ENCODE measurements around the gene ESF1.

The ESF1 gene

DNA sequence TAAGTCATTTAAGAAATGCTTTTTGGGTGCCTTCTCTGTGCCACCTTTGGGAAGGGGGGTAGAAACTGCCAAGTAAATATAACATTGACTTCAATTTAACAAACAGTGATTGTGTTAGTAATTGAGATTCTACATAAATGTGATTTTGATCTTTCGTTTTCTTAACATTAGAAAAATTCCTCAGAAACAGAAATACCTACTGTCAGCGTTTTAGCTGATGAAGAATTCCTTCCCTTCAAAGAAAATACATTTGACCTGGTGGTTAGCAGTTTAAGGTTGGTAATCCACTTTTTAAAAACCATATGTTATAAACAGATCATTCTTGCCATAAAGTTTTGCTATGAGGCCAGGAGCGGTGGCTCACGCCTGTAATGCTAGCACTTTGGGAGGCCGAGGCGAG is 9.9 kb upstream of the ESF1 start (continued):
- TF ChIP-seq ZBTB17 (tag by site-specific recombination; IDR thresholded peaks at IDR 0.05) (no peak), ZNF138 (tag by site-specific recombination; IDR thresholded peaks at IDR 0.05; ENCODE audit: borderline replicate concordance) (no peak), ZNF132 (tag by site-specific recombination; IDR thresholded peaks at IDR 0.05; ENCODE audit: borderline replicate concordance) (no peak), YY2 (tag by site-specific recombination; IDR thresholded peaks at IDR 0.05) (no peak)

DNA sequence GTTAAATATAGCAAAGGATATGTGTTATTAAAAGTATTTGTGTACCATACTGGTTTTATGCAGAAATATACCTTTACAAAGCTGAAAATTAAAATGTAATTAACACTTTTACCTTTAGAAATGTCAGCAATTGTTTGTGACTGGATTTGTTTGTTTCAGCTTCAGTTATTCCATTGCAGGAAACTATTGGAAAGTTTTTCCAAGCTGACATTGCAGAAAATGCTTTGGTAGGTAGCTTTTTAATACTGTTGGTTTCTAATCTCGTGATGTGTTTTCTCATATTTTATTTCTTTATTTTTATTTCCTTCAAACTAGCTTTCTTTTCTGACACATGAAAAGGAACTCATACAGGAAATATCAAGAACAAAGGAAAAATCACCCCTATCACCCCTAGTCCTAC is 8.3 kb upstream of the ESF1 start:
- no peak overlapping the region for H3K27ac ChIP-seq (ENCODE audit: extremely low read depth, low read depth, low read length)
- POLR2A ChIA-PET: no interaction called here
- CTCF ChIA-PET: no interaction called here
- no peak for TF ChIP-seq ZNF16 (tag by site-specific recombination; IDR thresholded peaks at IDR 0.05; ENCODE audit: low read depth)
- TF ChIP-seq HOXC10 (CRISPR knock-in tag; IDR thresholded peaks at IDR 0.05): no peak
- TF ChIP-seq, protein P1, sequence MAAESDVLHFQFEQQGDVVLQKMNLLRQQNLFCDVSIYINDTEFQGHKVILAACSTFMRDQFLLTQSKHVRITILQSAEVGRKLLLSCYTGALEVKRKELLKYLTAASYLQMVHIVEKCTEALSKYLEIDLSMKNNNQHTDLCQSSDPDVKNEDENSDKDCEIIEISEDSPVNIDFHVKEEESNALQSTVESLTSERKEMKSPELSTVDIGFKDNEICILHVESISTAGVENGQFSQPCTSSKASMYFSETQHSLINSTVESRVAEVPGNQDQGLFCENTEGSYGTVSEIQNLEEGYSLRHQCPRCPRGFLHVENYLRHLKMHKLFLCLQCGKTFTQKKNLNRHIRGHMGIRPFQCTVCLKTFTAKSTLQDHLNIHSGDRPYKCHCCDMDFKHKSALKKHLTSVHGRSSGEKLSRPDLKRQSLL (tag by site-specific recombination; IDR thresholded peaks at IDR 0.05): no peak
- TF ChIP-seq, protein P2, sequence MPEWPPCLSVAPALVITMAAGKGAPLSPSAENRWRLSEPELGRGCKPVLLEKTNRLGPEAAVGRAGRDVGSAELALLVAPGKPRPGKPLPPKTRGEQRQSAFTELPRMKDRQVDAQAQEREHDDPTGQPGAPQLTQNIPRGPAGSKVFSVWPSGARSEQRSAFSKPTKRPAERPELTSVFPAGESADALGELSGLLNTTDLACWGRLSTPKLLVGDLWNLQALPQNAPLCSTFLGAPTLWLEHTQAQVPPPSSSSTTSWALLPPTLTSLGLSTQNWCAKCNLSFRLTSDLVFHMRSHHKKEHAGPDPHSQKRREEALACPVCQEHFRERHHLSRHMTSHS (tag by site-specific recombination; IDR thresholded peaks at IDR 0.05): no peak
- no peak for TF ChIP-seq ZNF510 (tag by site-specific recombination; IDR thresholded peaks at IDR 0.05; ENCODE audit: insufficient replicate concordance)
- no peak for TF ChIP-seq ZNF335 (tag by site-specific recombination; conservative IDR thresholded peaks at IDR 0.05)
- TF ChIP-seq BCL11B (tag by site-specific recombination; IDR thresholded peaks at IDR 0.05; ENCODE audit: low read depth): no peak
- no peak for TF ChIP-seq ZNF776 (tag by site-specific recombination; IDR thresholded peaks at IDR 0.05; ENCODE audit: borderline replicate concordance)
- TF ChIP-seq ZNF248 (tag by site-specific recombination; IDR thresholded peaks at IDR 0.05): no peak
- TF ChIP-seq HOXA7 (CRISPR knock-in tag; IDR thresholded peaks at IDR 0.05; ENCODE audit: borderline replicate concordance): no peak
- no peaks in the 10 kb centered on the region for H3K4me1 ChIP-seq (ENCODE audit: control insufficient read depth, insufficient read depth, low read length)
- H3K36me3 ChIP-seq (ENCODE audit: control insufficient read depth in 2 of 2, insufficient read depth in 1 of 2, low read length in 2 of 2): peaks cover 42 to 94% of the 10 kb centered on the region in 2 experiments
- no peaks in the 10 kb centered on the region for H3K9me3 ChIP-seq (ENCODE audit: control insufficient read depth, insufficient read depth, low read depth, low read length)
- no peak overlapping the region for H3K4me3 ChIP-seq (ENCODE audit: low read depth, low read length)

DNA sequence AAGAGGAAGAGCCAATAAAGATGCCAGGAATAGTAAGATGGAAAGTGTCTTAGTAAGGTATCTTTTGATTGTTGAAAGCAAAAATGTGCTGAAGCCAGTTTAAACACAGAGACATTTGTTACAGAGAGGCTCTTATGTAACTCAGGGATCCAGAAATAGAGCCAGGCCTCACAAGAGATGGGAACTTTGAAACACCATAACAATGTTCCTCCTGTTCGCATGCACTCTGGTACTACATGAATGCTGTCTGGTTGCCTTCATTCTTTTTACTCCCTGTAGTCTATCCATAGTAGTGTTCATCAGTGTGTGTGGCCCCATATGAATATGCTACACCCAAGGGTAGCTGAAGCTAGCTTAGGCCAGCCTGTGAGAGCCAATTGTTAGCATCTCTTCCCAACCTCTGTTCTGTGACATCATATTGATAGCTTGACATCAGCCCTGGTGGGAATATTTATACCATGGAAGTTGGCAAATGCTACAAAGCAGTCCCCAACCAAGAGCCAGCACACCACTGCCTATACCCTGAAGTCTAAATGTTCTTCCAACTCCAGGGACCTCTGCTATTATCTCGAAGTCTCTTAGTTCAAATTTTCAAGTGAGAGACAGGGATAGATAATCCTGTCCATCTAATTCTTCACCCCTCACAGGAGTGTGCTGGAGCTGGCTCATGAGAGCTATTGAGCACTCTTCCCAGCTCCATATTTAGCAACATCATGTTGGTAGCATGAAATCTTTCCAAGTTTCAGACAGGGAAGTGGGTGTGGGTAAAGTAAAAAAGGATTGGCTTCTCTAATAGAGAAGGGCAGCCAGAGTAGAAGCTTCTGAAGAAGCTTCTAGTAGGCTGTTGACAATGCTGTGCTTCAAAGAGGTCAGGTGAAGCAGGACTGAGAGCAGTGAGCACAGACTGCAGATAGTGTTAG is 7.1 kb upstream of the ESF1 start:
- H3K27ac ChIP-seq (ENCODE audit: extremely low read depth, low read depth, low read length): no peak overlapping the region

More for the DNA sequence above, 7.1 kb upstream of the ESF1 start:
- no peak overlapping the region for H3K4me3 ChIP-seq (ENCODE audit: low read depth, low read length)
- ChIA-PET POLR2A (no interaction called here), CTCF (interaction anchor here (0.5 to 0.7 kb wide), 2 partner anchors 355 to 573 kb away, joined by 4 to 5 read pairs; no protein-coding TSS in a partner anchor)
- no peaks in the 10 kb centered on the region for H3K9me3 ChIP-seq (ENCODE audit: control insufficient read depth, insufficient read depth, low read depth, low read length)
- no peak for TF ChIP-seq ZNF544 (tag by site-specific recombination; IDR thresholded peaks at IDR 0.05)
- TF ChIP-seq ZNF561 (tag by site-specific recombination; IDR thresholded peaks at IDR 0.05; ENCODE audit: borderline replicate concordance): no peak
- no peak for TF ChIP-seq ZSCAN23 (tag by site-specific recombination; IDR thresholded peaks at IDR 0.05)
- no peak for TF ChIP-seq ZNF792 (tag by site-specific recombination; IDR thresholded peaks at IDR 0.05)
- TF ChIP-seq BCL11A (tag by site-specific recombination; IDR thresholded peaks at IDR 0.05; ENCODE audit: low read depth): no peak
- TF ChIP-seq ZNF510 (tag by site-specific recombination; IDR thresholded peaks at IDR 0.05; ENCODE audit: insufficient replicate concordance): no peak
- TF ChIP-seq ZNF302 (tag by site-specific recombination; IDR thresholded peaks at IDR 0.05; ENCODE audit: low read depth): no peak
- TF ChIP-seq ZBTB8A (tag by site-specific recombination; IDR thresholded peaks at IDR 0.05): no peak
- no peak for TF ChIP-seq GLIS2 (tag by site-specific recombination; IDR thresholded peaks at IDR 0.05)
- no peak for TF ChIP-seq ZNF394 (tag by site-specific recombination; IDR thresholded peaks at IDR 0.05; ENCODE audit: borderline replicate concordance)
- TF ChIP-seq ZNF16 (tag by site-specific recombination; IDR thresholded peaks at IDR 0.05; ENCODE audit: low read depth): no peak
- TF ChIP-seq ZFP41 (tag by site-specific recombination; IDR thresholded peaks at IDR 0.05; ENCODE audit: borderline replicate concordance): no peak
- H3K4me1 ChIP-seq (ENCODE audit: control insufficient read depth, insufficient read depth, low read length): no peaks in the 10 kb centered on the region
- peaks cover 41 to 96% of the 10 kb centered on the region in 2 experiments for H3K36me3 ChIP-seq (ENCODE audit: control insufficient read depth in 2 of 2, insufficient read depth in 1 of 2, low read length in 2 of 2)
